SKM-1 treated with dmso at 0.1 percent for 144 hours (cell line): ENCODE data around the gene EIF3J.
"Not testable (repeated sequence)": the region's sequence is repeated elsewhere in the genome, so short reads cannot be mapped to it uniquely, and the experiment has no call there.

Experiments used
- DNase-seq: peaks from one replicate; lab custom pipeline; 2025; ENCODE audit not compliant: unreplicated experiment; lab: John Stamatoyannopoulos, UW

The EIF3J gene

DNA sequence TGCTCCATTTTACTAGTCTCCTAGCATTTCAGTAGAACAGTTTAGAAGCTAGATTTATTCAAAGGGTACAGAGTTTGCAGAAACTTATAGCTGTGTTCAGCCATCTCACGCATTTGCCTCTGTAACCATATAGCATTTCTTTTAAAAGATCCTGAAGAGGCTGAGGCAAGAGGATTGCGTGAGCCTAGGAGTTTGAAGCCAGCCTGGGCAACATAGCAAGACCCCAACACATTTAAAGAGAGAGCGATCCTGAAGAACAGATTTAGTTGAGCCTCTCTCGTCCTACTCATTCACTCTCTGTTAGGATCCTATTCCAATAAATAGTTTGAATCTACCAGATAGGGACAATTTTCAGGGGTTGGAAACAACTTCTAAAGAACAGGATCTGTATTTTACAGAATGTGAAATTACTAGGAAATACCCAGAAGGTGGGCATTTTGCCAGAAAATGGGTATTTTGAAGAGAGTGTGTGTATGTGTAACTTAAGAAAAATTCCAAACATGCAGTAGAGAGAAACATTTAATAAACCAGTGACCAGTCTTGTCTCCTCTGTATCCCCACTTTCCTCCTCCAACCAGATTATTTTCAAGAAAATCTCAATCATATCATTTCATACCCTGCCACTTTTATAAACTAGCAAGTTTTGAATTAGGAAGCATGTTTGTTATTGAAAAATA, 4.5 kb downstream of the EIF3J start:
- DNase-seq: no peak

DNA sequence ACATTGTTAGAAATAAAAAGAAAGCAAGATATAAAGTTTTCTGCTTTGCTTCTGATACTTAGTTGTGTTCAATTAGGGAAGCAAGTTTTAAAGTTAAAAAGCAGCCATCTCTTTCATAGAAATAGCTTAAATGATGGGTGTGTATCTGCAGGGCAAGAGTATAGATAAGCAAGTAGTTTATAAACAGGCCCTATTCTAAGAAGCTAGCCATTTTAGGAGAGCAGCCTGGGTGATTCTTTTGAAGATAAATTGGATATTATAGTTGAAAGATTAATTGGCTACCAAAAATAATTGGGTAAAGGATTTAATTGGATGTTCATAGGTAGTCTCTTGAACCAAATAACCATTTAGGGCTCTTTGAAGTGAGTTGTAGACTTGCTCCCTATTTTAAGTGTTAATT, 5.6 kb downstream of the EIF3J start:
- no peak for DNase-seq

GRCh38 chr15:44544745-44545144, 7.8 kb downstream of the EIF3J start:
- not testable (repeated sequence) for DNase-seq

- no peak for DNase-seq
These were observed 9.2 kb downstream of the EIF3J start for GRCh38 chr15:44545913-44546802.

DNA sequence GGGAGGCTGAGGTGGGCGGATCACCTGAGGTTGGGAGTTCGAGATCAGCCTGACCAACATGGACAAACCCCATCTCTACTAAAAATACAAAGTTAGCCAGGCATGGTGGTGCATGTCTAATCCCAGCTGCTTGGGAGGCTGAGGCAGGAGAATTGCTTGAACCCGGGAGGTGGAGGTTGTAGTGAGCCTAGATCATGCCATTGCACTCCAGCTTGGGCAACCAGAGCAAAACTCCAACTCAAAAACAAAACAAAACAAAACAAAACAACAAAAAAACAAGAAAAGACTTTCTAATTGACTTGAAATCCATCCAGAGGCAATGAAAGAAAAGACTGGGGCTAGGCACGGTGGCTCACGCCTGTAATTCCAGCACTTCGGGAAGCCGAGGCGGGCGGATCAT, 12.2 kb downstream of the EIF3J start:
- DNase-seq: not testable (repeated sequence)

DNA sequence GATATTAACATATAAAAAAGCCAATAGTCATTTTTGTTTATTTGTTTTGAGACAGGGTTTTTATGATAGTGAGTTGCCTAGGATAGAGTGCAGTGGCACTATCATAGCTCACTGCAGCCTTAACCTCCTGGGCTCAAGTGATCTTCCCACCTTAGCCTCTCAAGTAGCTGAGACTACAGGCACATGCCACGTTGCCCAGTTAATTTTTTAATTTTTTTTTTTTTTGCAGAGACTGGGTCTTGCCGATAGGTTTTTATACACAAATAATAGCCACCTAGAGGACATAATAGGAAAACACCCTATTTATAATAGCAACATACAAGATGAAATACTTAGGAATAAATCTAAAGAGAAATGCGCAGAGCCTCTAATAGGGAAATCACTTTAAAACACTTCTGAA, 13.3 kb downstream of the EIF3J start:
- DNase-seq: no peak

DNA sequence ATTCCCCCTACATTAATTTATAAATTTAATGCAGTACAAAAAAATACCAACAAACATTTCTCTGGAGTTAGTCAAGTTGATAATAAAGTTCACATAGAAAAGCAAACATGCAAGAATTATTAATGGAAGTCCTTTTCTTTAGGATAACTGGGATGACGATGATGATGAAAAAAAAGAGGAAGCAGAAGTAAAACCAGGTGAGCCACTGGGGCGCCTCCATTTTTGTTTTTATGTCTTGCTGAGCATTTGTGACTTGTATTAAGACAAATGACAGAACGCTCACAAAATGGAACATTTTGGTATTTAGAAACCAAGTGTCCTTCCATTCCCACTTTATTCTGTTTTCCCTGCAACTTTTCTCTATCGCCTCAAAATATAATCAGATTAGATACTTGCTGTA, 13.8 kb downstream of the EIF3J start:
- no peak for DNase-seq

DNA sequence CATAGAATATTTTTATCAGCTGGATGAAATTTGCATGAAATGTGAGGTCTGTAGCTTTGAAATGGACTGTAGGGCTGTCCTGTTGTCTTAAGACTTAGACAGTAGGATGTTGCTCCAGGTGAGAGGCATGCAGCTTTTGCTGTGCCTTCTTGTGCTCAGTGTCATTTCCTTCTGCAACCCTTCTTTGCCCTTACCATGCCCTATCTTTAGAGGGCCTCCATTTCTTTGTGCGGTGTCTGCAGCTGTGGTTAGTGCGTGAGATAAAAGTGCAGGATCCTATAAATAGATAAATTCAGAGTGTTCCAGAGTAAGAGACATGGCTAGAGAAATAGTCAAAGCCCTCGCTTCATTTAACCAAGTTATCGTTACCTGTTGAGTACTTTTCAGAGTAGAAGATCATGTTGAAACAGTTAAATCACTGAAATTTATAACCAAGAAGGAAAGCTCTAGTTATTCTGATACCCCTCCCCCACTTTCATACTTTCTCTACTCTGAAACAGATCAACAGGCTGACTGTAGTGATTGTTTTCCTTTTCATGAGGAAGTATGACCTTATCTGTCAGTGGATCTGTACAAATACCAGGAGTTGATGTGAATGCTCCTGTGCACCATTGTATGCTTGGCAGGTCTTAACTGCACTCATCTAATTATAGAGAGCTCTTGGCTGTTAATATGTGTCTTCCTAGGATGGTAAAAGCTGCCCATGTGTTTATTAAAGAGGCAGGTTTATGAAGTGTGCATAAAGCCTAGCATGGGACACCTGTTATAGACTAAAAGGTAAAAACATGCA, 18.2 kb downstream of the EIF3J start:
- no peak for DNase-seq

- not testable (repeated sequence) for DNase-seq
These were observed 24.0 kb downstream of the EIF3J start for GRCh38 chr15:44560926-44561325.

- no peak for DNase-seq
These were observed 28.6 kb downstream of the EIF3J start for GRCh38 chr15:44565387-44566154.

- no peak for DNase-seq
These were observed 29.2 kb downstream of the EIF3J start for GRCh38 chr15:44566155-44566540.

- DNase-seq: no peak
These were observed 31.4 kb downstream of the EIF3J start for GRCh38 chr15:44568338-44568737.

- no peak for DNase-seq
These were observed 32.4 kb downstream of the EIF3J start for GRCh38 chr15:44569316-44569715.

GRCh38 chr15:44570361-44570760, 33.4 kb downstream of the EIF3J start:
- no peak for DNase-seq

GRCh38 chr15:44573386-44573785, 36.4 kb downstream of the EIF3J start:
- DNase-seq: no peak

GRCh38 chr15:44574734-44575133, 37.8 kb downstream of the EIF3J start:
- DNase-seq: no peak

GRCh38 chr15:44580105-44580504, 43.2 kb downstream of the EIF3J start:
- DNase-seq: no peak

DNA sequence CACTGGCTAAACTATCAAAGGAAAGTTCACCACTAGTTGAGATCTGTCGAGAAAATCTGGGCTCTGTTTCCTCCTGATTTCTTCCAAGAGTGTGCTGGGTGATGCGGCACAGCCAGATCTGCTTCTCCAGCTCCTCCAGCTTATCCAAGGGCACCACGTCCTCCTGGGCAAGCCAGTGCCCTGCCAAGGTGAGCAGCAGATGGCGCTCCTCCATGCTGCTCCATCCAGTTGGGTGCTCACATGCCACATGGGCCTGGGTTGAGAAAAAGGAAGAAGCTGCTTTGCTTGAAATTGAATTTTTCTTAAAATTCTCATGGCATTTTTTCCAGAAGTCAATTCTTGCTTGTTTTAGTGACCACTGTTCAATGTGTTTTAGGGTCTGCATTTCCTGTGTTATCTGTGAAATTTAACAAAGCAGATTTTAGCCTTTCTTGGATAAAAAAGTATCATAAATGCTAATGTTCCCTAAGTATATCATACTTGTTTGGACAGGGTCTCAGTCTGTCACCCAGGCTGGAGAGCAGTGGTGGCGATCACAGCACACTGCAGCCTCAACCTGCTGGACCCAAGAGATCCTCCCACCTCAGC, 47.3 kb downstream of the EIF3J start:
- peak; percentile 25 for DNase-seq

DNA sequence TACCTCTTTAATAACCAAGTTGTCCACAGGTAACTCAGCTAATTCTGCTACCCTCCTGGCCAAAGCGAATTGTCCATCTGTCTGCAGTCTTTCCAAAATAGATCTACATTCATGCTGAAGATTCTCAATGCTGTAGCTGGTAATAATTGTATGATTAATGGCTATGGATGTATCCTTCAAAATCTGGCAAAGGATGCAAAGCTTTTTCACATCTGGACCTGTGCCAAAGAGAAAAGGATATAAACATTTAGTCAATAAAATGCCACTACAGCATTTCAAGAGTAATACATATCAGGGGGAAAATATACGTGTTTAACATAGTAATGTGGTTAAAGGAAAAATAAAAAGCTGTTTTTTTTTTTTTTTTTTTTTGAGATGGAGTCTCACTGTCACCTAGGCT, 48.7 kb downstream of the EIF3J start:
- no peak for DNase-seq

DNA sequence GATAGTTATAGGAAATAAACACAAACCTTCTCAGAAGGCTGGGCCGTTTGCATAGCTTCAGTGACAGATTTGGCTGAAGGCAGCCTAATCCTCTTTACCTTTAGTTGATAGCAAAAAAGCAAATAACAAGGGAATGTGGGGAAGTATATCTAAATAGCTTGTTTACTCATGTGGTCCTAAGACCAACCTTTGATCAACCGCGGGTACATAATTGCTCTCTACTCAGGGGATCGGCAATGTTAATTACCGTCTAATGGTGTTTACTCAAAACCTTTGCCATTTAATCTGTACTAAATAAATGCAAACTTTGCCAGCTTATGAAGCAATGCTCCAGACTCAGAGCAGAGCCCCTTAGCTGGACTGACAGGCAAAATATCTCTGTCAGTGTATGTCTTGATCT, 51.6 kb downstream of the EIF3J start:
- DNase-seq: no peak

GRCh38 chr15:44591326-44591725, 54.4 kb downstream of the EIF3J start:
- DNase-seq: no peak
